HEK293 (cell line): ENCODE results near the gene CRY1.

ENCODE experiments used
- CTCF ChIA-PET: fragments of 350-600 bp; formaldehyde crosslinking; extraction: SDS; loops from one replicate; lab custom pipeline; 2021; ENCODE audit warnings: antibody characterized with exemption; lab: Yijun Ruan, JAX
- POLR2A ChIA-PET: fragments of 300-600 bp; formaldehyde crosslinking; extraction: SDS; loops from one replicate; lab custom pipeline; 2020; ENCODE audit warnings: antibody characterized with exemption, inconsistent platforms; lab: Yijun Ruan, JAX
- H3K27ac ChIP-seq: fragments of 200-500 bp; sonication (Bioruptor generic); 2 replicates; pipeline ENCODE4 v1.5.1; 2014; ENCODE audit warnings: low read depth, low read length, control low read depth, inconsistent platforms; ENCODE audit errors: extremely low read depth
- H3K36me3 ChIP-seq, 2 experiments: fragments of 200-500 bp in 1 of 2; sonication (Bioruptor generic) in 1 of 2; 1 replicate in 1 of 2; 2 replicates in 1 of 2; pipeline ENCODE4 v1.5.1; 2014 to 2017; ENCODE audit warnings: inconsistent platforms in 2 of 2, low read length in 2 of 2; ENCODE audit not compliant: control insufficient read depth in 2 of 2, insufficient read depth in 1 of 2
- H3K4me1 ChIP-seq: fragments of 200-500 bp; sonication (Bioruptor generic); 2 replicates; pipeline ENCODE4 v1.5.1; 2014; ENCODE audit warnings: mild to moderate bottlenecking, low read length, inconsistent platforms; ENCODE audit not compliant: control insufficient read depth, insufficient read depth
- H3K4me3 ChIP-seq: 2 replicates; pipeline ENCODE4 v1.5.1; 2011; ENCODE audit warnings: low read depth, mild to moderate bottlenecking, control low read depth, low read length, moderate library complexity
- H3K9me3 ChIP-seq: fragments of 200-500 bp; sonication (Bioruptor generic); 2 replicates; pipeline ENCODE4 v1.5.1; 2014; ENCODE audit warnings: low read depth, low read length, inconsistent platforms; ENCODE audit not compliant: control insufficient read depth, insufficient read depth
- FEZF1 ChIP-seq: fragments of 450-650 bp; formaldehyde crosslinking; IDR thresholded peaks from 2 replicates; pipeline ENCODE4 v1.5.1; 2016; ENCODE audit warnings: missing biosample characterization, missing genetic modification characterization
- HOXA7 ChIP-seq: sonication (generic); formaldehyde crosslinking; IDR thresholded peaks from 2 replicates; pipeline ENCODE4 v1.8.1; 2022; ENCODE audit warnings: missing genetic modification reagents, borderline replicate concordance
- KLF9 ChIP-seq: fragments of 450-650 bp; formaldehyde crosslinking; IDR thresholded peaks from 2 replicates; pipeline ENCODE4 v1.5.1; 2016; ENCODE audit warnings: missing biosample characterization, missing genetic modification characterization, low read depth
- MZF1 ChIP-seq: fragments of 450-650 bp; formaldehyde crosslinking; IDR thresholded peaks from 2 replicates; pipeline ENCODE4 v1.5.1; 2017; ENCODE audit warnings: missing biosample characterization, missing genetic modification characterization, borderline replicate concordance
- OSR2 ChIP-seq: fragments of 450-650 bp; formaldehyde crosslinking; IDR thresholded peaks from 2 replicates; pipeline ENCODE4 v1.5.1; 2016; ENCODE audit warnings: missing biosample characterization, missing genetic modification characterization
- PRDM1 ChIP-seq: fragments of 450-650 bp; formaldehyde crosslinking; IDR thresholded peaks from 2 replicates; pipeline ENCODE4; 2016; ENCODE audit warnings: missing biosample characterization, missing genetic modification characterization
- RBAK ChIP-seq: fragments of 450-650 bp; formaldehyde crosslinking; IDR thresholded peaks from 2 replicates; pipeline ENCODE4 v1.5.1; 2016; ENCODE audit warnings: missing biosample characterization, missing genetic modification characterization
- ZBTB48 ChIP-seq: fragments of 450-650 bp; formaldehyde crosslinking; IDR thresholded peaks from 2 replicates; pipeline ENCODE4 v1.5.1; 2016; ENCODE audit warnings: missing biosample characterization, missing genetic modification characterization
- ZFHX2 ChIP-seq: fragments of 450-650 bp; formaldehyde crosslinking; conservative IDR thresholded peaks from 2 replicates; pipeline ENCODE4 v1.5.1; 2016; ENCODE audit warnings: missing biosample characterization, missing genetic modification characterization
- ZNF10 ChIP-seq: fragments of 450-650 bp; formaldehyde crosslinking; IDR thresholded peaks from 2 replicates; pipeline ENCODE4 v1.5.1; 2017; ENCODE audit warnings: missing biosample characterization, missing genetic modification characterization
- ZNF202 ChIP-seq: fragments of 450-650 bp; formaldehyde crosslinking; IDR thresholded peaks from 2 replicates; pipeline ENCODE4 v1.5.1; 2016; ENCODE audit warnings: missing biosample characterization, missing genetic modification characterization, borderline replicate concordance
- ZNF37A ChIP-seq: fragments of 450-650 bp; IDR thresholded peaks from 2 replicates; pipeline ENCODE4 v1.5.1; 2018; ENCODE audit warnings: missing biosample characterization, missing genetic modification characterization
- ZNF423 ChIP-seq: fragments of 450-650 bp; formaldehyde crosslinking; IDR thresholded peaks from 2 replicates; pipeline ENCODE4 v1.5.1; 2016; ENCODE audit warnings: missing biosample characterization, missing genetic modification characterization
- ZNF521 ChIP-seq: fragments of 450-650 bp; formaldehyde crosslinking; IDR thresholded peaks from 2 replicates; pipeline ENCODE4 v1.5.1; 2017; ENCODE audit warnings: missing biosample characterization, mild to moderate bottlenecking, missing genetic modification characterization
- ZNF530 ChIP-seq: fragments of 450-650 bp; formaldehyde crosslinking; IDR thresholded peaks from 2 replicates; pipeline ENCODE4 v1.5.1; 2016; ENCODE audit warnings: low read depth, missing biosample characterization, missing genetic modification characterization
- TF ChIP-seq, protein P1 (sequence below): fragments of 450-650 bp; IDR thresholded peaks from 2 replicates; pipeline ENCODE4 v1.5.1; 2018; ENCODE audit warnings: missing biosample characterization, mild to moderate bottlenecking, missing genetic modification characterization
- TF ChIP-seq, protein P2 (sequence below): fragments of 450-650 bp; formaldehyde crosslinking; IDR thresholded peaks from 2 replicates; pipeline ENCODE4 v1.5.1; 2017; ENCODE audit warnings: missing biosample characterization, missing genetic modification characterization
- TF ChIP-seq, protein P3 (sequence below): fragments of 450-650 bp; formaldehyde crosslinking; IDR thresholded peaks from 2 replicates; pipeline ENCODE4 v1.5.1; 2016; ENCODE audit warnings: missing biosample characterization, missing genetic modification characterization
- TF ChIP-seq, protein P4 (sequence below): fragments of 450-650 bp; formaldehyde crosslinking; IDR thresholded peaks from 2 replicates; pipeline ENCODE4 v1.5.1; 2016; ENCODE audit warnings: missing biosample characterization, missing genetic modification characterization
- TF ChIP-seq, protein P5 (sequence below): fragments of 450-650 bp; formaldehyde crosslinking; IDR thresholded peaks from 2 replicates; pipeline ENCODE4 v1.5.1; 2016; ENCODE audit warnings: missing biosample characterization, missing genetic modification characterization

The CRY1 gene

DNA sequence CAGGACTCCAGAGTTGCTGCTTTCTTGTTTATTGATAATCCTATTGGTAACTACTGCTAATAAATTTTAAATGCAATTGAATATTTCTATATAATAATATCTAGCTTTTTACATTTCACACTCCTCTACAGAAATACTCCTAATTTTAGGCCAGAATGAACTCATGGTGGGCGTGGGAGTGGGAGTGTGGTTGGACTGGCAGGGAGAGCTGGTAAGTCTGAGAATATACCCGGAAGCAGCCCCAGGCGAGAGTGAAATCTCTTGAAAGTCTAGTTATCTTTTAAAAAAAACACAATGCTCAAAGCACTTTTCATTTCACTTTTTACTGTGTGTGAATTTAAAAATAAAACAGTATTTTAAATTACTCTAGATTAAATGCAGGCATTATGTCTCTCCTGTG lies 132.9 kb downstream of the CRY1 start:
- peak; percentile 24; the same call in 1 of the 2 replicates for TF ChIP-seq ZFHX2 (tag by site-specific recombination)
- no peak for TF ChIP-seq ZBTB48
- TF ChIP-seq PRDM1 (tag by site-specific recombination) = 0 out of 2 replicates have a peak, but pooled peaks have one; percentile 29
- TF ChIP-seq, all 188 proteins: peak for 2
- Histone ChIP-seq H3K4me1 (peaks cover 14% of the 10 kb centered on the region), H3K9me3 (no peaks in the 10 kb centered on the region), H3K4me3 (no peak overlapping the region), H3K27ac (no peak overlapping the region), H3K36me3 (peaks cover 4 to 21% of the 10 kb centered on the region in 2 experiments; a peak in 2 of 3 replicates)
- POLR2A ChIA-PET = no interaction called here
- CTCF ChIA-PET = interaction anchor here (0.6 kb wide), 1 partner anchor 174 kb away, joined by 3 read pairs; no protein-coding TSS in a partner anchor

DNA sequence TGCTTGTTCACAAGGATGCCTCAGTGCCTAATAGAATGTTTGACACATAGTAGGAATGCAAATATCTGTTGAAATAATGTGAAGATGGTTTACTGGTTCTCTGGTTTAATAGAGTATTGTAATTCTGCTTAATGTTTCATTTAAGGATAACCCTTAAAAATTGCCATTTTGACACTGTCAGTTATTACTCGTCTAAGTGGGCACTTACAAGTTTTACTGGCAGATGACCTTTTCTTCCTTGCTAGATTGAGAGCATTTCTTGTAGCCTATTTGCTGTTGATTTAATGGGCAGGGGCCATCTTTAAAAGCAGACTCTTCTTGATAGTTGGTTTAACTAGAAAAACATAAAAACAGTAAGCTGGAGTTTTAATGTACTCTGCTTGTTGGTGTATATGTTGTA lies 135.8 kb downstream of the CRY1 start:
- peaks cover 21% of the 10 kb centered on the region for H3K4me1 ChIP-seq
- CTCF ChIA-PET = interaction anchor here (0.8 to 0.9 kb wide), 2 partner anchors 16 to 169 kb away, joined by 3 read pairs; no protein-coding TSS in a partner anchor
- H3K27ac ChIP-seq = no peak overlapping the region; the same call in 1 of the 2 replicates
- POLR2A ChIA-PET = no interaction called here
- TF ChIP-seq KLF9 (no peak), ZNF10 (no peak), OSR2 (tag by site-specific recombination) (no peak), FEZF1 (peak; percentile 60), ZNF423 (tag by site-specific recombination) (no peak), ZNF202 (no peak)
- TF ChIP-seq, protein P1, sequence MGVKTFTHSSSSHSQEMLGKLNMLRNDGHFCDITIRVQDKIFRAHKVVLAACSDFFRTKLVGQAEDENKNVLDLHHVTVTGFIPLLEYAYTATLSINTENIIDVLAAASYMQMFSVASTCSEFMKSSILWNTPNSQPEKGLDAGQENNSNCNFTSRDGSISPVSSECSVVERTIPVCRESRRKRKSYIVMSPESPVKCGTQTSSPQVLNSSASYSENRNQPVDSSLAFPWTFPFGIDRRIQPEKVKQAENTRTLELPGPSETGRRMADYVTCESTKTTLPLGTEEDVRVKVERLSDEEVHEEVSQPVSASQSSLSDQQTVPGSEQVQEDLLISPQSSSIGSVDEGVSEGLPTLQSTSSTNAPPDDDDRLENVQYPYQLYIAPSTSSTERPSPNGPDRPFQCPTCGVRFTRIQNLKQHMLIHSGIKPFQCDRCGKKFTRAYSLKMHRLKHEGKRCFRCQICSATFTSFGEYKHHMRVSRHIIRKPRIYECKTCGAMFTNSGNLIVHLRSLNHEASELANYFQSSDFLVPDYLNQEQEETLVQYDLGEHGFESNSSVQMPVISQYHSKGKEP = no peak
- TF ChIP-seq, protein P2, sequence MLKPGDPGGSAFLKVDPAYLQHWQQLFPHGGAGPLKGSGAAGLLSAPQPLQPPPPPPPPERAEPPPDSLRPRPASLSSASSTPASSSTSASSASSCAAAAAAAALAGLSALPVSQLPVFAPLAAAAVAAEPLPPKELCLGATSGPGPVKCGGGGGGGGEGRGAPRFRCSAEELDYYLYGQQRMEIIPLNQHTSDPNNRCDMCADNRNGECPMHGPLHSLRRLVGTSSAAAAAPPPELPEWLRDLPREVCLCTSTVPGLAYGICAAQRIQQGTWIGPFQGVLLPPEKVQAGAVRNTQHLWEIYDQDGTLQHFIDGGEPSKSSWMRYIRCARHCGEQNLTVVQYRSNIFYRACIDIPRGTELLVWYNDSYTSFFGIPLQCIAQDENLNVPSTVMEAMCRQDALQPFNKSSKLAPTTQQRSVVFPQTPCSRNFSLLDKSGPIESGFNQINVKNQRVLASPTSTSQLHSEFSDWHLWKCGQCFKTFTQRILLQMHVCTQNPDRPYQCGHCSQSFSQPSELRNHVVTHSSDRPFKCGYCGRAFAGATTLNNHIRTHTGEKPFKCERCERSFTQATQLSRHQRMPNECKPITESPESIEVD (tag by site-specific recombination) = peak; percentile 81
- TF ChIP-seq, all 188 proteins: peak for 2
- H3K9me3 ChIP-seq = no peaks in the 10 kb centered on the region
- peaks cover 0 to 4% of the 10 kb centered on the region in 2 experiments; a peak in 1 of 3 replicates for H3K36me3 ChIP-seq
- peak overlapping the region; percentile 59 for H3K4me3 ChIP-seq

DNA sequence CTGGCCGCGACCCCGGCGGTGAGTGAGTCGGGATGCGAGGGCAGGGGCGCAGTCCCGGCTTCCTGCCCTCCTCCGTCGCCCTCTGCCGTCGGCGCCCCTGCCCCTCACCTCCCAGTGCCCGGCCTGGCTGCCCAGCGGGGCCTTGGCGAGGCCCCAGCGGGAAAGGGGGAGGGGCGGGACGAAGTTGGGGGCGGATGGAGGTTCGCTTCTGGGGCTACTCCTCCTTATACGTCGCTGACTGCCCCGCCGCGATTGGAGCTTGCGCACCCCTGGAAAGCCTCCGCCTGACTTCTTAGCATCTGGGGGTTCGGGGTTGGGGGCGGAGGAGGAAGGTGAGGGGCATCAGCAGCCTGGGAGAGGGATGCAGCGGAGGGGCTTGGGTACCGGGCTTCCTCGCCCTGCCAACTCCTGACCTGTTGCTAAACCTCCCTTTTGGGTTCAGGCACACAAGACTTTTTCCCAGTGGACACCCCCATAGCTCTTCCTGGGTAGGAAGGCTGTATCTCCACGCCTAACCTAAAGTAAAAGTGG lies 137.2 kb downstream of the CRY1 start:
- peaks cover 0 to 4% of the 10 kb centered on the region in 2 experiments; a peak in 1 of 3 replicates for H3K36me3 ChIP-seq
- ChIA-PET CTCF (interaction anchor here (0.6 to 1.1 kb wide), 6 partner anchors 9 to 799 kb away, joined by 3 to 5 read pairs (median 3); no protein-coding TSS in a partner anchor), POLR2A (interaction anchor here (0.6 to 2.4 kb wide), 16 partner anchors 13 to 654 kb away, joined by 3 to 34 read pairs (median 4); partner anchors contain the start of genes CRY1, MTERF2 and POLR3B)
- H3K4me1 ChIP-seq = peaks cover 15% of the 10 kb centered on the region
- no peaks in the 10 kb centered on the region for H3K9me3 ChIP-seq
- H3K27ac ChIP-seq = peak overlapping the region; percentile 96
- H3K4me3 ChIP-seq = peak overlapping the region; percentile 59
- no peak for TF ChIP-seq ZNF530
- TF ChIP-seq FEZF1 = no peak
- TF ChIP-seq MZF1 = no peak
- TF ChIP-seq, protein P3, sequence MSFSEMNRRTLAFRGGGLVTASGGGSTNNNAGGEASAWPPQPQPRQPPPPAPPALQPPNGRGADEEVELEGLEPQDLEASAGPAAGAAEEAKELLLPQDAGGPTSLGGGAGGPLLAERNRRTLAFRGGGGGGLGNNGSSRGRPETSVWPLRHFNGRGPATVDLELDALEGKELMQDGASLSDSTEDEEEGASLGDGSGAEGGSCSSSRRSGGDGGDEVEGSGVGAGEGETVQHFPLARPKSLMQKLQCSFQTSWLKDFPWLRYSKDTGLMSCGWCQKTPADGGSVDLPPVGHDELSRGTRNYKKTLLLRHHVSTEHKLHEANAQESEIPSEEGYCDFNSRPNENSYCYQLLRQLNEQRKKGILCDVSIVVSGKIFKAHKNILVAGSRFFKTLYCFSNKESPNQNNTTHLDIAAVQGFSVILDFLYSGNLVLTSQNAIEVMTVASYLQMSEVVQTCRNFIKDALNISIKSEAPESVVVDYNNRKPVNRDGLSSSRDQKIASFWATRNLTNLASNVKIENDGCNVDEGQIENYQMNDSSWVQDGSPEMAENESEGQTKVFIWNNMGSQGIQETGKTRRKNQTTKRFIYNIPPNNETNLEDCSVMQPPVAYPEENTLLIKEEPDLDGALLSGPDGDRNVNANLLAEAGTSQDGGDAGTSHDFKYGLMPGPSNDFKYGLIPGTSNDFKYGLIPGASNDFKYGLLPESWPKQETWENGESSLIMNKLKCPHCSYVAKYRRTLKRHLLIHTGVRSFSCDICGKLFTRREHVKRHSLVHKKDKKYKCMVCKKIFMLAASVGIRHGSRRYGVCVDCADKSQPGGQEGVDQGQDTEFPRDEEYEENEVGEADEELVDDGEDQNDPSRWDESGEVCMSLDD (tag by site-specific recombination) = no peak; the same call in 1 of the 2 replicates
- TF ChIP-seq ZNF37A (tag by site-specific recombination) = no peak
- no peak for TF ChIP-seq HOXA7 (CRISPR knock-in tag)
- TF ChIP-seq, protein P4, sequence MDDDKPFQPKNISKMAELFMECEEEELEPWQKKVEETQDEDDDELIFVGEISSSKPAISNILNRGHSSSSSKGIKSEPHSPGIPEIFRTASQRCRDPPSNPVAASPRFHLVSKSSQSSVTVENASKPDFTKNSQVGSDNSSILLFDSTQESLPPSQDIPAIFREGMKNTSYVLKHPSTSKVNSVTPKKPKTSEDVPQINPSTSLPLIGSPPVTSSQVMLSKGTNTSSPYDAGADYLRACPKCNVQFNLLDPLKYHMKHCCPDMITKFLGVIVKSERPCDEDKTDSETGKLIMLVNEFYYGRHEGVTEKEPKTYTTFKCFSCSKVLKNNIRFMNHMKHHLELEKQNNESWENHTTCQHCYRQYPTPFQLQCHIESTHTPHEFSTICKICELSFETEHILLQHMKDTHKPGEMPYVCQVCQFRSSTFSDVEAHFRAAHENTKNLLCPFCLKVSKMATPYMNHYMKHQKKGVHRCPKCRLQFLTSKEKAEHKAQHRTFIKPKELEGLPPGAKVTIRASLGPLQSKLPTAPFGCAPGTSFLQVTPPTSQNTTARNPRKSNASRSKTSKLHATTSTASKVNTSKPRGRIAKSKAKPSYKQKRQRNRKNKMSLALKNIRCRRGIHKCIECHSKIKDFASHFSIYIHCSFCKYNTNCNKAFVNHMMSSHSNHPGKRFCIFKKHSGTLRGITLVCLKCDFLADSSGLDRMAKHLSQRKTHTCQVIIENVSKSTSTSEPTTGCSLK (tag by site-specific recombination) = no peak
- TF ChIP-seq RBAK (tag by site-specific recombination) = no peak
- TF ChIP-seq, protein P5, sequence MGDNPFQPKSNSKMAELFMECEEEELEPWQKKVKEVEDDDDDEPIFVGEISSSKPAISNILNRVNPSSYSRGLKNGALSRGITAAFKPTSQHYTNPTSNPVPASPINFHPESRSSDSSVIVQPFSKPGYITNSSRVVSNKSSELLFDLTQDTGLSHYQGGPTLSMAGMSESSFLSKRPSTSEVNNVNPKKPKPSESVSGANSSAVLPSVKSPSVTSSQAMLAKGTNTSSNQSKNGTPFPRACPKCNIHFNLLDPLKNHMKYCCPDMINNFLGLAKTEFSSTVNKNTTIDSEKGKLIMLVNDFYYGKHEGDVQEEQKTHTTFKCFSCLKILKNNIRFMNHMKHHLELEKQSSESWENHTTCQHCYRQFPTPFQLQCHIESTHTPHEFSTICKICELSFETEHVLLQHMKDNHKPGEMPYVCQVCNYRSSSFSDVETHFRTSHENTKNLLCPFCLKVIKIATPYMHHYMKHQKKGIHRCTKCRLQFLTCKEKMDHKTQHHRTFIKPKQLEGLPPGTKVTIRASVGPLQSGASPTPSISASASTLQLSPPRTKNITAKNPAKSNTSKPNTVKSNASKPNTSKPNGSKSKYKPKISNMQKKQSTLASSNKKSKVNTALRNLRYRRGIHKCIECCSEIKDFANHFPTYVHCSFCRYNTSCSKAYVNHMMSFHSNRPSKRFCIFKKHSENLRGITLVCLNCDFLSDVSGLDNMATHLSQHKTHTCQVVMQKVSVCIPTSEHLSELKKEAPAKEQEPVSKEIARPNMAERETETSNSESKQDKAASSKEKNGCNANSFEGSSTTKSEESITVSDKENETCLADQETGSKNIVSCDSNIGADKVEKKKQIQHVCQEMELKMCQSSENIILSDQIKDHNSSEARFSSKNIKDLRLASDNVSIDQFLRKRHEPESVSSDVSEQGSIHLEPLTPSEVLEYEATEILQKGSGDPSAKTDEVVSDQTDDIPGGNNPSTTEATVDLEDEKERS (tag by site-specific recombination) = no peak
- TF ChIP-seq ZNF521 (tag by site-specific recombination) = no peak
